UCSD-AML1 (cell line): ENCODE data around the gene TNXB.
"Not testable (repeated sequence)": the region's sequence is repeated elsewhere in the genome, so short reads cannot be mapped to it uniquely, and the experiment has no call there.

ENCODE experiments used
- DNase-seq: peaks from one replicate; lab custom pipeline; 2025; ENCODE audit not compliant: unreplicated experiment; lab: John Stamatoyannopoulos, UW

TNXB gene

DNA sequence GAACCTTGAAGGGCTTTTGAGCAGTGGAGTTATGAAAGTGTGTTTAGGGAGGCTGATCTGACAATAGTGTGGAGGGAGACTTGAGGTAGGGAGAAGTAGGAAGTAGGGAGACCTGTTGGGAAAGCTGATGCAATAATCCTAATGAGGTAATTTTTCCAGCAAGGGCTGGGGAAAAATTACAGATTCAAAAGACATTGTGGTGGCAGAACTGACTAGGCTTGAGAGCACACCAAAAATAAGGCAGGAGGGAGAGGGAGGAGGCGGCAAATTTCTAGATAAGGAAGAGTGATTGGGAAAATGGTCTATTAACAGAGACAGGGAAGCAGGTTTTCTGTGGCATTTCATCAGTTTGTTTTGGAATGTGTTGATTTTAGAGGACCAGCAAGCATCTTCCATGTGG lies 37.1 kb upstream of the TNXB start:
- DNase-seq, result no peak

DNA sequence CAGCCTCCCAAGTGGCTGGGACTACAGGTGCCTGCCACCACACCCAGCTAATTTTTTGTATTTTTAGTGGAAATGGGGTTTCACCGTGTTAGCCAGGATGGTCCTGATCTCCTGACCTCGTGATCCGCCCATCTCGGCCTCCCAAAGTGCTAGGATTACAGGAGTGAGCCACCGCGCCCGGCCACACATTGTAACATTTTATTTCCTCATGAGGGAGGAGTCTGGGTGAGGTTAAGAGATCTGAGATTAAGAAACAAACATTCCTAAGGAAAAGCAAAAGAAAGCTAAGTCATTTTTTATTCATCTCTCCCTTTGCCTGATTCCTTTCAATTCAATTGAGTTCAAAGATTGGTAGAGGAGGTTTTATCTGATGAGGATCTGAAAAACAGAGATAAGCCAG lies 35.1 kb upstream of the TNXB start:
- DNase-seq, result not testable (repeated sequence)

DNA sequence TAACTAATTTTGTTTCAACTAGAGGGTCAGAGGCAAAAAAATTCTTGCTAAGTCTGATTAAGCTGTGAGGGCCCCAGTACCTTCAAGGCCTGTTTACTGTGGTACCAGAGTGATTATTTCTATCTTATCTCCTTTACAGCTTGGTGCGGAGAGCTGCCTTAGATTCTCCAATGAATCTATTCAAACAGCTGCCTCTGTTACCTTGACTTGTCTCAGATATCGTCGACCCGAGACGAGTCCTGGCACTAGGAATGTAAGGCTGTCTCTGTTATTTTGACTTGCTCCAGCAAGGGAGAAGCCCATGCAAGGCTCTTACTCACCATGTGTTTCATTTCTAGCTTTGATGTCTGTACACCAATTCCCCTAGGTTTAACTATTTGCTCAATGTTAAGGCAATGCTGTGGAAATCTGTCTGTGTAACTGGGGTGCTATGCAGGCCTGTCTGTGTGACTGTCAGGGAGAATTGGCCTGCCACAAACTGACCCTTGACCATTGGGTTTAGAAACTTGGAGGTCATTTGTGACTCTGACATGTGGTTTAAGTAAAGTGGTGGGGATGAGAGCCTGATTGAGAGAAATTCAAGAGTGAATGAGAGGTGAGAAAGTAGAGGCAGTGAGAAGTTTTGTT lies 31.4 kb upstream of the TNXB start:
- DNase-seq, result no peak

DNA sequence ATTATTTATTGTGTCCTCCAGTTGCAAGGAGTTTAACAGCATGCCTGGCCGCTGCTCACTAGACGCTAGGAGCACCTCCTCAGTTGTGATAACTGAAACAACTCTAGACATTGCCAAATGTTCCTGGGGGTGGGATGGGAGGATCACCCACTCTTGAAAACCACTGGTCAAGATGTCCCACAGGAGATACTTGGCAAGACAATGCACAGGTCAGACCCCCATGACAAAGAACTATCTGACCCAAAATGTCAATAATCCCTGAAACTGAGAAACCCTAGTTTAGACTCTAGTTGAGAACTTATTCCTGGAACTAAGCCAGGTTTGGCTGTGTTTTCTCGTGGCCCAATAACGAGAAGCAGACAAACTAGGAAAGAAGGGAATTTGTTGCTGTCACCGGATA lies 30.5 kb upstream of the TNXB start:
- no peak for DNase-seq

DNA sequence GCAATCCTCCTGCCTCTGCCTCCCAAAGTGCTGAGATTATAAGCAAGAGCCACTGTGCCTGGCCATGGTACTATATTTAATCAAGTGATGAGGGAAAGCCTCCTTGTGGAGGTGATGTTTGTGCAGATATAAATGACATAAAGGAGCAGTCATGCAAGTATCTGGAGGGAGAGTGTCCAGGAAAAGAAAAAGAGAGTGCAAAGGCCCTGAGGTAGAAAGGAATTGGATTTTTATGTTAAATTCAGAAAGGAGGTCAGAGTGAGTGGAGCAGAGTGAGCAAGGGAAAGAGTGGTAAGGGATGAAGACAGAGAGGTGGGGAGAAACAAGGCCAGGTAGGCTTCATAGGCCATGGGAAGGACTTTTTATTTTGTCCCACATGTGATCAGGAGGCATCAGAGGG lies 28.3 kb upstream of the TNXB start:
- DNase-seq, result no peak

DNA sequence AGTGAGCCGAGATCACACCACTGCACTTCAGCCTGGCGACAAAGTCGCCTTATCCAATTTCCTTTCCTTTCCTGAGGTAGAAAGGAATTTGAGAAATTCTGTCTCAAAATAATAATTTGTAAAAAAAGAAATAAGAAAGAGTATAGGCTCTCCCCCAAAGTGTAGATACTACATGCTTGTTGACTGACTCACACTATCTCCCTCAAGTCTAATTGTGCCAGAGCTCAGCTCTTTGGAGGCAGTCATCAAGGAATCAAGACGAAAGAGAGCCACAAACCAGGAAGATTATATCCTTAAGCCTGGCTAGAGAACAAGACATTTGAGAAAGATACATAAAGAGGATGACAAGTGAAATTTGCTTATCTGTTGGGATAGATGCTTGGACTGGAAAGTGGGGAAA lies 24.6 kb upstream of the TNXB start:
- DNase-seq, result no peak

DNA sequence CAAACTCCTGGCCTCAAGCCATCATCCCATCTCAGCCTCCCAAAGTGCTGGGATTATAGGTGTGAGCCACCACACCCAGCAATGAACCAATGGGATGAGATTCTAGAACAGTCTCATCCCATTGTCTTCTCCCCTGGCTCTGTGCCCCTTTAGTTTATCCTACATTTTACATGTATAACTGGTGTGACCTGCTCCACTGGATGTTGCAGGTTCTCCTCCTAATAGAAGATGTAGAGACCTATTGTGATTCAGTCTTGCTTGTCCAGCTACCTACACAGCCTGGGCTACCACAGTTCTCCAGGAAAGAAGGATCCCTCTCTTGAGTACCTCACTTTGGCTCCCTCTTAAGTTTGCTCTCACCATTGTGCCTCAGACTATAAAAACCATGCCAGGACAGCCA lies 23.0 kb upstream of the TNXB start:
- DNase-seq, result no peak

DNA sequence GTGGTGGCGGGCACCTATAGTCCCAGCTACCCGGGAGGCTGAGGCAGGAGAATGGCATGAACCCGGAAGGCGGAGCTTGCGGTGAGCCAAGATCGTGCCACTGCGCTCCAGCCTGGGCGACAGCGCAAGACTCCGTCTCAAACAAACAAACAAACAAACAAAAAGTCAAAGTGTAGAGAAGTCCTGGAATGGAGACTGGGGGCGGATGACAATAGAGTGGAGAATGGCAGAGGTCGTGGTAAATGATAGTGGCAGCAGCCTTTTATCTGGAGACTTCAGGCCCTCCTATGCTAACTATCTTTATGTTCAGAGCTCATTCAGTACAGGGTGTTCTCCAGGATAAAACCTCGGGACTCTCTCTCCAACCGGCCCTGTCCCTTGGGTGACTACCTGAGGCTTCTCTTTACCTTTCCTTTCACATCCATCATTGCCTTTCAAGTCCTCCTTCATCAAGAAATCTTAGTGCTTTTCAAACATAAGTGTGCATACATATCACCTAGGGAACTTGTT lies 22.4 kb upstream of the TNXB start:
- DNase-seq, result no peak

DNA sequence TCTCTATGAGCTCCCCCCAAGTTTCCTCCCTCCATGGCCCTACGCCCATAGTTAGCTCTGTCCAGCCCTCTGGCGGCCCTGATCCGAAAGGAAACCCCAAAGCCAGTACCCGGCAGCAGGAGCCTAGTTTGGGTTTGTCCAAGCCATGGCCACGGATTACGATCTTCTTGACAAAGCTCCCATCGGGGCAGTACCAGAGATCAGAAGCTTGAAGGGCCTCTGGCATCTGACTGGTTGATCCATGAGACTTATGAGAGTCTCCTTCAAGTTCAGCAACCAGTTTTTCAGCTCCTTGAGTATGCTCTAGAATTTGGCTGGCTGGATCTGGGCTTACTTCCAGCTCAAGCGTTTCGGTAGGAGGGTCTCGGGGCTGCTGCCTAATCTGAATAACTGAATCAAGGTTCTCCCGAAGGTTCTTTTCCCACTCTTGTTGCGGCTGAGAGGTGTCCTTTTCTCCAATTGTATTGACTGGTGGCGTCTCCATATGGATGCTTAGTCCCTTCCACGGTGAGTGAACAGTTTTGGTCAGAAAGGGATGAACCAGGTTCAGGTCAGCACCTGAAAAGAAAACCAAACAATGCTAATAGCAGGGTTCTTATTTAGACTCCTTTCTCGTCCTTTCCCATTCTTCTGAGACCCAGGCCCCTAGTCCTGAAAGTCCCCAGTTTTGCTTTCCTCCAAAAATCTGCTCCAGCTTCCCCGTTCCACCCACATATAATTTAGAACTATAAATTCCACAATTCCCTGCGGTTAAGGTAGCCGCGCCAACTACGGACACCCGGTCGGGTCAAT lies 20.4 kb upstream of the TNXB start:
- no peak for DNase-seq

DNA sequence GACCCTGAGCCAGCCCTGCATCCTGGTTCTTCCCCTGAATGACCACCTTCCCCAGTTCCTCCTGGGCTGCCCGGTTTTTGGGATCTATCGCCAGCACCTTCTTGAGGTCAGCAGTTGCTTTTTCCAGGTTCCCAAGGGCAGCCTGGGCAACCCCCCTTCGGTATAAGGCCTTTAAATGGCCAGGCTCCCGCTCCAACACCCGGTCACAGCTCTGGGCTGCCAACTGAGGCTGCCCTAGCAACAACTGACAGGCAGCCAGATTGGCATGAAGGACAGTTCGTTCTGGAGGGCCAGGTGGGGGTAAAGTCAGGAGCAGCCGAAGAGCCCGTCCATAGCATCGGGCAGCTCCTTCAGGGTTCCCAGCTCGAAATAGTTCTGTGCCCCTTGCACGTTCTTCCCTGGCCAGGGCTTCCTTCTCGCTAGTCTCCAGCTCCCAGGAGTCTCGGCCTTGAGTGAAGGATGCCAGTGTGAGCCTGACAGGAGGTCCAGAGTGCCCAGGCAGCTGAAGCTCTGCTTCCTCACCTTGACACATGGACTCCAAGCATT lies 19.7 kb upstream of the TNXB start:
- no peak for DNase-seq

DNA sequence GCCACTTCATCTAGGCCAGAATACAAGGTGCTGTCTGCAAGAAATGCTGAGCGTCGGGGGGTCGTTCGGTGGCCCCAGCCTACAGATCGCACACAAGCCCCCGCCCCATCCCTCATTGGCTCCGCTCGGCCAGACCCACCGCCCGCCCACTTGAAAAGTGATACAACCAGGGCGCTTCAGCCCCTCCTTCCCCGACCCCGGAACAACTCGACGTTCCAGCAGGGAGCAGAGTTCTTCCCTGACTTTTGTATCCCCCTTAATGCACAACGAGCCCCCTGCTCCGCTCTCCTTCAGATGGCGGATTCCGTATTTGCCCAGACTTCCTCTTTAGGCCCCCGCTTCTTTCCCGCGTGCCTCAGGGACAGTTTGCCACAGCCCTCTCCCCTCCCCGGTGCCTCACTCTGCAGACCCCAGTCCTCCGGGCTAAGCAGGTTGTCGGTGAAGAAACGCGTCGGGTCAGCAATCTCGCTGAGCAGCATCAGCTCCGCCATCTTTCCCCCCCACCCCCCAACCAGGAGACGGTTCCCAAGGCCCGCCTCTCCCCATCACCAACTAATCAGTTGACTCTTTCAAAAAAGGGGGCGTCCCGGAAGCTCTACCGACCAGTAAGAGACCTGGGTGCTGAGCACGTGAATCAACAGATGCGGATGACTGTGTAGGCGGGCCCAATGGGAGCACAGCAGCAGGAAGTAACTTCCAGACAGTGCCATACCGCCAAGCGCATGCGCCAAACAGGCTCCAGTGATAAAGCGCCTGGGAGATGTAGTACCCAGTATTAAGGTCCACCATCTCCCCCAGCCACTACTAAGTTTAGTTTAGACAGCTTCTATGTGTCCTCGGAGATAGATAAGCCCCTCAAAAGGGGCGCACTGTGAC lies 18.8 kb upstream of the TNXB start, which contains the start of gene ATF6B:
Gene ATF6B (minus strand): TSS at position 530 of the 876 bp plus-strand sequence. CDS start 39 bp downstream, at position 491.
- peak; percentile 95 for DNase-seq

DNA sequence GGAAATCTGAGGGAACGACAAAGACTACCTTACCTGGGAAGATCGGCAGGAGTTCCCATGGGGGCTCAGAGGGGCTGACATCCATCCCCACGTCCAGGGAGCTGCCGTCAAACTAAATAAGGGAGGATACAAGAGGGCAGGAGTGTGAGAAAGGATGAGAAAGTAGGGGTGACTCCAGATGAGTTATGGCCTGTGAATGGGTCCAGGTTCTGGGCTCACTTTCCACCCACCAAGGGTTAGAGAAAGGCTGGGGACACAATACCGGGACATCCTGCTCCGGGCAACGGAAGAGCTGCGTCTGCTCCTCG lies 18.2 kb upstream of the TNXB start:
- DNase-seq, result no peak

DNA sequence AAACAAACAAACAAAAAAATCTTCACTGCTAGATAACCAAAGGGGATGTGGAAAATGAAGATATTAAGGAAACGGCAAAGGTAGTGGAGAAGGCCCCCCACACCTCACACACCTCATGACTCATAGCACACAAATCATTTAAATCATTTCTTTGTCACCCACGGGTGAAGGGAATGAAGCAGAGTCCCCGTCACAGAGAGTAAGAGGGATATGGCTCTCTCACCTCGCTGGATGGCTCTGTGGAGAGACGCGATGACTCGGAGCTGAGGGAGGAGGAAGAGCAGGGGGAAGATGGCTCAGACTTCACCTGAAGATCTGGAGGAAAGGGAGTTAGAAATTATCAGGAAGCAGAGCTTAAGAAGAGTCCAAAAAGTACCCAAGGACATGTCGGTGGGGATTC lies 17.7 kb upstream of the TNXB start:
- DNase-seq, result no peak

DNA sequence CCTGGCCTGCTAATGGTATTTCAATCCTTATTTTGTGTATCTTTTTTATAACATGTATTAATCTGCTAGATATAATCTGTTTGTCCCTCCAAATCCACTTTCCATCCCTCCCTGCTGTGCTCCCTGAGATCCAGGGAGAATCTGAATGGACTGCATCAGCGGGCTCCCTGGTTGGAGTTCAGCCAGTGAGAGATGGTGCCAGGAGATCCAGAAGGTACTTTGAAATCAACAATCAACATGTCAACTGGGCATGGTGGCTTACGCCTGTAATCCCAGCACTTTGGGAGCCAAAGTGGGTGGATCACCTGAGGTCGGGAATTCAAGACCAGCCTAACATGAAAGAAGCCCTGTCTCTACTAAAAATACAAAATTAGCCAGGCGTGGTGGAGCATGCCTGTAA lies 14.5 kb upstream of the TNXB start:
- DNase-seq, result no peak

DNA sequence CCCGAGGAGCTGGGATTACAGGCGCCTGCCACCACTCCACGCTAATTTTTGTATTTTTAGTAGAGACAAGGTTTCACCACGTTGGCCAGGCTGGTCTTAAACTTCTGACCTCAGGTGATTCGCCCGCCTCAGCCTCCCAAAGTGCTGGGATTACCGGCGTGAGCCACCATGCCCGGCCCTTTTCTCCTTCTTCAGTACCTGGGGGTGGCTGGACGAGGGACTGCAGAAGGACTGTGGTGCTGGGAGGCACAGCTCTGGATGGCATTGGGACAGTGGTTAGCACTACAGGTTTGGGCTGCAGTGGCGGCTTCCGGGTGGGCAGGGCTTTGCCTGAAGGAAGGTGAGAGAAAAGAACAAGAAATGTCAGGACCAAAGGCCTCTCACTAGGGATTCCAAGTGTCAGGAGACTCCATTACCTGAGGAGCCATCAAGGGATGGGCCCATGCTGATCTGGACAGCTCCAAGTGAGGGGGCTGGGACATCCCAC lies 11.5 kb upstream of the TNXB start:
- DNase-seq, result no peak

DNA sequence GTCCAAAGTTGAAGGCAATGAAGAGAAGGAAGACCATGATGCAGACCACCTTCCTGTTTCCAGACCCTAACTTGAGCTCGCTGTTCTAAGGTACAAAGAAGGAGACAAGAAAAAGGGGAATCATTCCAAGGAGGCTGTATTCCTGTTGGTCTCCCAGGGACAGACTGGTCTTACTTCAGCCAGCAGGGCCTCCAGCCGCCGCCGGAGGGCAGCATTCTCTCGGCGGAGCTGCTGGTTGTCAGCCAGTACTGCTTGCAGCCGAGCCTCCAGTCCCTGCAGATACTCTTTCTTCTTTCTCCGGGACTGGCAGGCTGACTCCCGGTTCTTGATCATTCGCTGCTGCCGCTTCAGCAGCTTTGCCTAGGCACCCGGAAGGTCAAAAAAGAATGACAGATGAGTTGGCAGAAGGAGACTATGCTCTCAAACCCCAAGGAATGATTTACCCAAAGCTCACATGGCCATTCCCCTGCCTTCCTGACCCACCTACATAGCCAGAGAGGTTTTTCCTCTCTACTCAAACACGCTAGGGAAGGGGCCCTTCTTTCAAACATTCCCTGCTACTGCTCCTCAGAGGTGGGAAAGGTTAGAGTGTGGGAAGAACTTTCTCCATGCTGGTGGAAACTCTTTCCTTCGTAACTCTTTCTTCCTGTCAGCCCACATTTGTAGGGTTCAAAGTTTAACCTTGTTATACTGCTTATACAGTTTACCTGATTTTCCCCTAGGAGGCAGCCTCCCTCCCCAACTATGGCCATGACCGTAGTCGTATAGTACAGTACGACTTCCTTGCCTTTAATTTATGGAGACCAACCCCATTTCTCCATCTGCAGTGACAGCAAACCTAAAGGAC lies 9.9 kb upstream of the TNXB start:
- peak; percentile 82 for DNase-seq

DNA sequence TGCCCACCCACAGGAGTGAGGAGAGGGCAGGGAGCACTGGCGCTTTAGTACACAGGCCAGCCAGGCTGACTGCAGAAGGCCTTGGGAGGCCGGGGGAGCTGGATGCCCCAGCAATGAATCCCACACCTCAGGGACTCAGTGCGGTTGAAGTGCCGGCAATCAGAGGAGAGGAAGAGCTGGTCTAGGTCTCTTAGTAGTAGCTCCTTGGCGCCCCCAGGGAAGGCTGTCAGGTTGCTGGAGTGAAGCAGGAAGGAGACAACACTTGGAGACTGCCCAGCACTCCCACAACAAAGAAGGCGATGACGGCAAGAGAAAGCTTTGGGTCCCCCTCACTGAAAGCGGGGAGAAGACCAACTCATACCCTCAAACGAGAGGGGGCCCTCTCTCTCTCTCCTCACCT lies 8.3 kb upstream of the TNXB start:
- DNase-seq, result no peak

DNA sequence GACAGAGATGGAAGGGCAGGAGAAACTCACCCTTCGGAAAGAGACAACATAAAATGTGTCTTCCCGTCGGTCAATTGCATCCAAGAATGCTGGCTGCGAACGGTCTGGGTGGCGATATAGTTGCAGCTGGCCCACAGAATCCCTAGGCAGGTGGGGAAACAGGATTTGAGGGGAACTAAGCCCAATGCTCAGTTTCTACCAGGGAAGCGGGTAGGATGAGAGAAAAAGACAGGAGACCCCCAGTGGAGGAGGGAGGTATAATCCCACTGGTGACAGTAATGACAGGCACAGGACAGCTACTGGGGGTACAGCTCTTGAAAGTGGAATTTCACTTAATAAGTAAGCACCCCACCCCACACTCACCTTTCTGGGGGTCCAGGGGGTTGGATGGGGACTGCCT lies 7.5 kb upstream of the TNXB start:
- no peak for DNase-seq

DNA sequence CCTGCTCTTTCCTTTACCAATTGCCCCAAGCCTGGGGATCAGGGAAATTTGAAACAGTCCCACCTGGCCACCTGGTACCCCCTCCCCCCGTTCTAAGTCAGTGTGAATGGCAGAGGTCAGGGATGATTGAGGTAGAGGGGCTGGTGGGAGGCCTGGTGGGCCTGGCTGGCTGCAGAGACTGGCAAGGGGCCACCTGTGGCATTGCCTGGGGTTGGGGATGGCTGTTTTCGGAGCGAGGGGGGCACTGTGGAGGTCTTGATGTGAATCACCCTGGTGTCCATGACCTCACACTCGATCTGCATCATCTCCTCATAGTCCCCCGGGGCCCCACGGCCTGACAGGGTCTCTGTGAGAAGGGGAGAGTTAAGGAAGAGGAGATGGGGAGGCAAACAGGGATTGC lies 6.5 kb upstream of the TNXB start:
- DNase-seq, result no peak

DNA sequence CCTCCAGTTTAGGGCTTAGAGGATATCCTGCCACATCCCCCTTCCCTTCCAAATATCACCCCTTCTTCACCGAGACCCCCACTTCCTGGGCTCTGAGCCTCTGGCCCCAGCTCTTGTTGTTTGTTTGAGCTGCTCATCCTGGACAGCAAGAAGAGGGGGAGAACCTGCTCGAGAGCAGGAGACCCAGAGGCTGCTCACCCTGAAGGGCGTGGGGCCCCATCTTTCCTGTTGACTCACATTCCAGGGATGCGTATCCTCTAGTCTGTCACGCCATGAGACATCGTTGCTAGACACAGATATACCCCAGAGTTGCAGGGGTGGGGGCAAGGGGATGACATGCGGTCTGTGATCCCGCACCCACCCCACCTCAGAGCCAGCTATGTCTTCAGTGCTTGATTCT lies 5.7 kb upstream of the TNXB start:
- DNase-seq, result no peak
